Breast epithelium (tissue), 3 donors: ENCODE results near the gene ZNF202.

Experiments
- CTCF ChIP-seq, 3 donors: fragments of 450-650 bp; IDR thresholded peaks; one replicate each; pipeline ENCODE4 v1.5.1; 2016 to 2017; ENCODE audit warnings: antibody characterized with exemption in 3 of 3, mild to moderate bottlenecking in 3 of 3, moderate library complexity in 3 of 3
- POLR2A ChIP-seq: fragments of 450-650 bp; IDR thresholded peaks from one replicate; pipeline ENCODE4 v1.6.1; 2016; ENCODE audit warnings: antibody characterized with exemption, mild to moderate bottlenecking, moderate library complexity
- POLR2AphosphoS5 ChIP-seq, 3 donors: sonication (generic); formaldehyde crosslinking; IDR thresholded peaks; one replicate each; pipeline ENCODE4 v1.6.1; 2017; ENCODE audit warnings: antibody characterized with exemption in 3 of 3

- no peak for TF ChIP-seq CTCF (IDR thresholded peaks at IDR 0.05)
- TF ChIP-seq POLR2AphosphoS5 (IDR thresholded peaks at IDR 0.05), result no peak
- TF ChIP-seq POLR2A, result no peak
Measured at GRCh38 chr11:123683428-123684170, 57.9 kb downstream of the ZNF202 start.
